ENCODE data around the gene GLT8D1. TPM values are rescaled to one million over a fixed set of nuclear protein-coding genes. Genes with fewer than 3 reads are reported as not detected.

Gene GLT8D1
- total RNA-seq, 1 experiment from 2014 or later = 42.2 TPM

DNA sequence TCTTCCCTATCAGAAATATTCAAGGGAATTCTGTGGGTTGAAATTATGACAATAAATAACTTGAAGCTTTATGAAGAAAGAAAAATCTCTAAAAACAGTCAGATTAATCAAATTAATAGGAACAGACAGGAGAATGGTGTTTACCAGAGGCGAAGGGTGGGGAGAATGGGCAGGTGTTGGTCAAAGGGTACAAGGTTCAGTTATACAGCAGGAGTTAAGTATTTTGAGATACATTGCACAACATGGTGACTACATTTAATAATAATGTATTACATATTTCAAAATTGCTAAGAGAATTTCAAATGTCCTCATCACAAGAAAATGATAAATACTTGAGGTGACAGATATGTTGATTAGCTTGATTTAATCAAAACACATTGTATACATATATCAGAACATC lies 18.9 kb upstream of the GLT8D1 start:
- H3K36me3 Mint-ChIP-seq (ENCODE audit: insufficient read depth, unreplicated experiment) = peaks cover 26% of the 10 kb centered on the region
- TF ChIP-seq, protein P1, sequence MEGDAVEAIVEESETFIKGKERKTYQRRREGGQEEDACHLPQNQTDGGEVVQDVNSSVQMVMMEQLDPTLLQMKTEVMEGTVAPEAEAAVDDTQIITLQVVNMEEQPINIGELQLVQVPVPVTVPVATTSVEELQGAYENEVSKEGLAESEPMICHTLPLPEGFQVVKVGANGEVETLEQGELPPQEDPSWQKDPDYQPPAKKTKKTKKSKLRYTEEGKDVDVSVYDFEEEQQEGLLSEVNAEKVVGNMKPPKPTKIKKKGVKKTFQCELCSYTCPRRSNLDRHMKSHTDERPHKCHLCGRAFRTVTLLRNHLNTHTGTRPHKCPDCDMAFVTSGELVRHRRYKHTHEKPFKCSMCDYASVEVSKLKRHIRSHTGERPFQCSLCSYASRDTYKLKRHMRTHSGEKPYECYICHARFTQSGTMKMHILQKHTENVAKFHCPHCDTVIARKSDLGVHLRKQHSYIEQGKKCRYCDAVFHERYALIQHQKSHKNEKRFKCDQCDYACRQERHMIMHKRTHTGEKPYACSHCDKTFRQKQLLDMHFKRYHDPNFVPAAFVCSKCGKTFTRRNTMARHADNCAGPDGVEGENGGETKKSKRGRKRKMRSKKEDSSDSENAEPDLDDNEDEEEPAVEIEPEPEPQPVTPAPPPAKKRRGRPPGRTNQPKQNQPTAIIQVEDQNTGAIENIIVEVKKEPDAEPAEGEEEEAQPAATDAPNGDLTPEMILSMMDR (IDR thresholded peaks at IDR 0.05; ENCODE audit: unreplicated experiment) = no peak
- POLR2A ChIA-PET = no interaction called here

DNA sequence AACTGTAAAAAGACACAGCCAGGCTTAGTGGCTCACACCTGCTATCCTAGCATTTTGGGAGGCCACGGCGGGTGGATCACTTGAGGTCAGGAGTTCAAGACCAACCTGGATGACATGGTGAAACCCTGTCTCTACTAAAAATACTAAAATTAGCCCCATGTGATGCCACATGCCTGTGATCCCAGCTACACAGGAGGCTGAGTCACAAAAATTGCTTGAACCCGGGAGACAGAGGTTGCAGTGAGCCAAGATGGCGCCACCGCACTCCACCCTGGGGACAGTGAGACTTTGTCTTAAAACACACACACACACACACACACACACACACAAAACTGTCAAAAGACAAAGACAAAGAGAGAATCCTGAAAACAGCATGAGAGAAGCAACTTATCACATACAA lies 18.3 kb upstream of the GLT8D1 start:
- intact Hi-C loops (cut with micrococcal nuclease) = no loop called here
- peaks cover 14% of the 10 kb centered on the region for H3K4me1 Mint-ChIP-seq (ENCODE audit: insufficient read depth, unreplicated experiment)
- ChIA-PET CTCF (no interaction called here), POLR2A (interaction anchor here (1.4 kb wide), 1 partner anchor 20 kb away, joined by 4 read pairs; no protein-coding TSS in a partner anchor)
- TF ChIP-seq, protein P1 (IDR thresholded peaks at IDR 0.05; ENCODE audit: unreplicated experiment) = no peak
- H3K27me3 Mint-ChIP-seq (ENCODE audit: insufficient read depth, unreplicated experiment) = no peaks in the 10 kb centered on the region
- no peak overlapping the region for H3K4me3 Mint-ChIP-seq (ENCODE audit: unreplicated experiment)
- no TSS peak for BruUV-seq (replicated peaks)
- peaks cover 20% of the 10 kb centered on the region for H3K36me3 Mint-ChIP-seq (ENCODE audit: insufficient read depth, unreplicated experiment)
- DNase-seq (ENCODE audit: unreplicated experiment) = no peak
- no peak overlapping the region for H3K27ac Mint-ChIP-seq (ENCODE audit: low read depth, unreplicated experiment)
- H3K9me3 Mint-ChIP-seq (ENCODE audit: unreplicated experiment) = no peaks in the 10 kb centered on the region

More for the DNA sequence above, 18.9 kb upstream of the GLT8D1 start:
- no peaks in the 10 kb centered on the region for H3K27me3 Mint-ChIP-seq (ENCODE audit: insufficient read depth, unreplicated experiment)
- CTCF ChIA-PET = interaction anchor here (0.6 to 0.7 kb wide), 2 partner anchors 12 to 17 kb away, joined by 3 read pairs; no protein-coding TSS in a partner anchor
- no TSS peak for BruUV-seq (replicated peaks)
- no peaks in the 10 kb centered on the region for H3K9me3 Mint-ChIP-seq (ENCODE audit: unreplicated experiment)
- intact Hi-C loops (cut with micrococcal nuclease) = no loop called here
- H3K4me1 Mint-ChIP-seq (ENCODE audit: insufficient read depth, unreplicated experiment) = peaks cover 14% of the 10 kb centered on the region
- no peak for DNase-seq (ENCODE audit: unreplicated experiment)
- H3K27ac Mint-ChIP-seq (ENCODE audit: low read depth, unreplicated experiment) = no peak overlapping the region
- H3K4me3 Mint-ChIP-seq (ENCODE audit: unreplicated experiment) = no peak overlapping the region

DNA sequence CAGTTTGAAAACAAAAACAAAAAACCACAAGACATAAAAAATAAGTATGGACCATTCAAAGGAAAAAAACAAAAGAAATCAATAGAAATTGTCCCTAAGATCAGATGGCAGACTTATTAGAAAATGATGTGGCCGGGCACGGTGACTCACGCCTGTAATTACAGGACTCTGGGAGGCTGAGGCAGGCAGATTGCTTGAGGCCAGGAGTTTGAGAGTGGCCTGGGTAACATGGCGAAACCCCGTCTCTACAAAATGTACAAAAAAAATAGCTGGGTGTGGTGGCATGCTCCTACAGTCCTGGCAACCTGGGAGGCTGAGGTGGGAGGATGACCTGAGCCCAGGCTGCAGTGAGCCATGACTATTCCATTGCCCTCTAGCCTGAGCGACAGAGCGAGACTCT lies 16.9 kb upstream of the GLT8D1 start:
- Mint-ChIP-seq H3K4me3 (ENCODE audit: unreplicated experiment) (no peak overlapping the region), H3K27ac (ENCODE audit: low read depth, unreplicated experiment) (no peak overlapping the region), H3K36me3 (ENCODE audit: insufficient read depth, unreplicated experiment) (peaks cover 19% of the 10 kb centered on the region), H3K4me1 (ENCODE audit: insufficient read depth, unreplicated experiment) (peaks cover 14% of the 10 kb centered on the region), H3K27me3 (ENCODE audit: insufficient read depth, unreplicated experiment) (no peaks in the 10 kb centered on the region), H3K9me3 (ENCODE audit: unreplicated experiment) (no peaks in the 10 kb centered on the region)
- no TSS peak for BruUV-seq (replicated peaks)
- ChIA-PET CTCF (interaction anchor here (0.6 kb wide), 2 partner anchors 130 to 215 kb away, joined by 3 to 5 read pairs; no protein-coding TSS in a partner anchor), POLR2A (interaction anchor here (0.7 to 1.4 kb wide), 3 partner anchors 11 to 49 kb away, joined by 3 to 6 read pairs (median 4); partner anchors contain the start of gene NEK4)
- TF ChIP-seq, protein P1 (IDR thresholded peaks at IDR 0.05; ENCODE audit: unreplicated experiment) = no peak
- intact Hi-C loops (cut with micrococcal nuclease) = no loop called here
- peak; percentile 29 for DNase-seq (ENCODE audit: unreplicated experiment)

DNA sequence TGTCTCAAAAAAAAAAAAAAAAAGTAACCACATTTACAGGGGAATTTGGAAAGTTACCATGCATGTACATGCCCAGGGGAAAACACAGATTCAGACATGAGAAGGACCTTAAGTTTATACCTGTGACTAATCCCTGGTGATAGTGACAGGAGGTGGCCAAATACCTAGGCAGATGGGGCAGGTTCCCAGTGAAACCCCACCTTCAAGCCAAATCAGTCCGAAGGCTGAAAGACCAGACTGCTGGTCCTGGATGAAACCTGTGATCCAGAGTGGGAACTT lies 16.1 kb upstream of the GLT8D1 start:
- H3K27me3 Mint-ChIP-seq (ENCODE audit: insufficient read depth, unreplicated experiment) = no peaks in the 10 kb centered on the region
- TF ChIP-seq, protein P1 (IDR thresholded peaks at IDR 0.05; ENCODE audit: unreplicated experiment) = no peak
- H3K4me1 Mint-ChIP-seq (ENCODE audit: insufficient read depth, unreplicated experiment) = peaks cover 14% of the 10 kb centered on the region
- DNase-seq (ENCODE audit: unreplicated experiment) = no peak
- H3K27ac Mint-ChIP-seq (ENCODE audit: low read depth, unreplicated experiment) = no peak overlapping the region
- intact Hi-C loops (cut with micrococcal nuclease) = no loop called here
- BruUV-seq (replicated peaks) = no TSS peak
- no peaks in the 10 kb centered on the region for H3K9me3 Mint-ChIP-seq (ENCODE audit: unreplicated experiment)
- POLR2A ChIA-PET = no interaction called here
- CTCF ChIA-PET = no interaction called here
- H3K36me3 Mint-ChIP-seq (ENCODE audit: insufficient read depth, unreplicated experiment) = peaks cover 16% of the 10 kb centered on the region
- H3K4me3 Mint-ChIP-seq (ENCODE audit: unreplicated experiment) = no peak overlapping the region
